Endothelial cell of umbilical vein (primary cell): ENCODE data around the gene CSMD2. TPM values are rescaled to one million over a fixed set of nuclear protein-coding genes. Genes with fewer than 3 reads are reported as not detected.

Experiments
- BruUV-seq: library from RNA; stranded (reverse); fragments of 400-500 nt; replicated peaks from 2 replicates; lab custom pipeline; 2021; lab: Mats Ljungman, UMichigan
- CTCF ChIA-PET: fragments of 300-600, 350-600 bp; sonication (Branson Sonifier 250); formaldehyde crosslinking; loops from one replicate; lab custom pipeline; 2021; ENCODE audit warnings: antibody characterized with exemption, inconsistent platforms; lab: Charles Lee
- POLR2A ChIA-PET: fragments of 300-600, 350-600 bp; sonication (Branson Sonifier 250); formaldehyde crosslinking; loops from one replicate; lab custom pipeline; 2021; ENCODE audit warnings: antibody characterized with exemption, inconsistent platforms; lab: Charles Lee
- DNase-seq: peaks from one replicate; pipeline ENCODE4 v3.0.0-alpha.2; 2011; ENCODE audit warnings: low read depth, low spot score
- FAIRE-seq: peaks from 2 replicates; lab custom pipeline; 2011; peaks lifted over from hg19 to GRCh38; lab: Jason Lieb, UNC
- H2AFZ ChIP-seq: 2 replicates; pipeline ENCODE4 v1.6.0; 2012; ENCODE audit warnings: low read depth, low read length, control low read depth, inconsistent platforms
- H3K27ac ChIP-seq: 2 replicates; pipeline ENCODE4 v1.5.1; 2011; ENCODE audit warnings: low read depth, mild to moderate bottlenecking, control low read depth, low read length, moderate library complexity; ENCODE audit not compliant: insufficient read depth
- H3K27me3 ChIP-seq, 2 experiments: 2 replicates each; pipeline versions ENCODE4 v1.6.0 to v1.6.1; 2011; ENCODE audit warnings: low read length in 2 of 2, mixed read lengths in 1 of 2; ENCODE audit not compliant: control insufficient read depth in 2 of 2, insufficient read depth in 2 of 2
- H3K36me3 ChIP-seq, 2 experiments: 2 replicates in 1 of 2; 3 replicates in 1 of 2; pipeline ENCODE4 v1.5.1; 2011; ENCODE audit warnings: low read length in 2 of 2, mild to moderate bottlenecking in 1 of 2, moderate library complexity in 1 of 2; ENCODE audit not compliant: control insufficient read depth in 2 of 2, insufficient read depth in 2 of 2; ENCODE audit errors: extremely low read depth in 1 of 2
- H3K4me1 ChIP-seq: 3 replicates; pipeline ENCODE4 v1.5.1; 2011; ENCODE audit warnings: mild to moderate bottlenecking, low read length; ENCODE audit not compliant: control insufficient read depth, insufficient read depth; ENCODE audit errors: extremely low read depth
- H3K4me2 ChIP-seq: 2 replicates; pipeline ENCODE4 v1.6.1; 2011; ENCODE audit warnings: low read length, control low read depth, mixed read lengths; ENCODE audit not compliant: insufficient read depth
- H3K4me3 ChIP-seq, 3 experiments: fragments of 200-600 bp in 1 of 3; sonication (generic), shearing (Covaris generic) in 1 of 3; replicated peaks in 1 of 3; 2 replicates each; pipeline ENCODE4 v1.5.1; 2011 to 2016; ENCODE audit warnings: control low read depth in 3 of 3, low read length in 3 of 3, mild to moderate bottlenecking in 2 of 3, inconsistent platforms in 1 of 3, low read depth in 1 of 3, moderate library complexity in 1 of 3; ENCODE audit not compliant: insufficient read depth in 1 of 3
- H3K79me2 ChIP-seq: 2 replicates; pipeline ENCODE4 v1.6.0; 2012; ENCODE audit warnings: low read length, inconsistent platforms; ENCODE audit not compliant: control insufficient read depth, insufficient read depth
- H3K9ac ChIP-seq: replicated peaks from 2 replicates; pipeline ENCODE3; 2011; ENCODE audit warnings: low read length, control low read depth; ENCODE audit not compliant: insufficient read depth; ENCODE audit errors: extremely low read depth
- H3K9me1 ChIP-seq: replicated peaks from 3 replicates; pipeline ENCODE4 v1.6.0; 2011; ENCODE audit warnings: mild to moderate bottlenecking, low read length; ENCODE audit not compliant: control insufficient read depth, insufficient read depth; ENCODE audit errors: extremely low read depth
- H3K9me3 ChIP-seq: replicated peaks from 2 replicates; pipeline ENCODE4 v1.5.1; 2012; ENCODE audit warnings: low read length, inconsistent platforms; ENCODE audit not compliant: control insufficient read depth, insufficient read depth
- H4K20me1 ChIP-seq: replicated peaks from 2 replicates; pipeline ENCODE3; 2011; ENCODE audit warnings: mild to moderate bottlenecking, low read length; ENCODE audit not compliant: control insufficient read depth, insufficient read depth; ENCODE audit errors: extremely low read depth
- CTCF ChIP-seq, 2 donors: IDR thresholded peaks; 1 replicate in 1 of 2; 2 replicates in 1 of 2; pipeline ENCODE4 v1.5.1; 2011; ENCODE audit warnings: low read length in 2 of 2, mild to moderate bottlenecking in 2 of 2, moderate library complexity in 2 of 2, control low read depth in 1 of 2, inconsistent platforms in 1 of 2, low read depth in 1 of 2; ENCODE audit not compliant: insufficient read depth in 1 of 2; ENCODE audit errors: extremely low read depth in 1 of 2
- EZH2 ChIP-seq: IDR thresholded peaks from 2 replicates; pipeline ENCODE4 v1.6.1; 2012; ENCODE audit warnings: borderline replicate concordance, low read depth, mild to moderate bottlenecking, moderate library complexity, low read length, inconsistent platforms; ENCODE audit not compliant: severe bottlenecking
- FOS ChIP-seq: IDR thresholded peaks from 2 replicates; pipeline ENCODE4 v1.6.1; 2011; ENCODE audit warnings: mild to moderate bottlenecking, low read length, moderate library complexity, borderline replicate concordance; ENCODE audit not compliant: insufficient read depth
- GATA2 ChIP-seq: IDR thresholded peaks from 2 replicates; pipeline ENCODE4 v1.7.0; 2011; ENCODE audit warnings: low read depth, mild to moderate bottlenecking, moderate library complexity, mixed read lengths, low read length; ENCODE audit not compliant: insufficient read length, insufficient read depth
- JUN ChIP-seq: IDR thresholded peaks from 2 replicates; pipeline ENCODE4 v1.6.1; 2011; ENCODE audit warnings: borderline replicate concordance, low read depth; ENCODE audit not compliant: insufficient read length, insufficient read depth
- MAX ChIP-seq: IDR thresholded peaks from 2 replicates; pipeline ENCODE4 v1.6.1; 2011; ENCODE audit not compliant: insufficient read depth, insufficient read length
- MYC ChIP-seq: IDR thresholded peaks from one replicate; pipeline ENCODE4 v1.6.1; 2011; ENCODE audit warnings: mild to moderate bottlenecking, low read depth, low read length
- POLR2A ChIP-seq: IDR thresholded peaks from 2 replicates; pipeline ENCODE4 v1.6.1; 2012; ENCODE audit warnings: low read depth, mild to moderate bottlenecking, control low read depth, low read length
- POLR2AphosphoS5 ChIP-seq: IDR thresholded peaks from 2 replicates; pipeline ENCODE4 v1.6.1; 2012; ENCODE audit warnings: low read depth, mild to moderate bottlenecking, control low read depth, low read length, moderate library complexity; ENCODE audit not compliant: insufficient read depth
- dilution Hi-C: fragments of 300-500 bp; cut with MboI; formaldehyde crosslinking; loops from one replicate; pipeline ENCODE4 v1.15.0; 2019; ENCODE audit warnings: low sequenced_read_pairs; ENCODE audit not compliant: extremely low pct_ligation_motif_present
- intact Hi-C: fragments of 100-400 bp; cut with micrococcal nuclease; formaldehyde crosslinking; loops from one replicate; pipeline ENCODE4 v1.10.0; 2022
- polyA plus RNA-seq, 4 experiments: library from polyadenylated mRNA; depleted of rRNA in 3 of 4; stranded (reverse) in 3 of 4; unstranded in 1 of 4; fragments of >200 nt; gene quantifications; 2 replicates each; pipeline versions ENCODE4 v1.2.1 to v1.2.3, GENCODE V29; 2011 to 2012; ENCODE audit warnings: missing spikeins in 1 of 4
- total RNA-seq: library from RNA; stranded (reverse); gene quantifications from 2 replicates; pipeline ENCODE4 v1.2.3, GENCODE V29; 2021

CSMD2 gene
- total and polyA plus RNA-seq, 2 donors (not counting 3 experiments of a cell fraction or from before 2014, with no cell fraction given), result under 0.01 TPM; not detected in 1

GRCh38 chr1:33815061-33815460, 350.0 kb downstream of the CSMD2 start:
- Histone ChIP-seq H3K9me3 (peaks cover 6% of the 10 kb centered on the region), H3K79me2 (no peaks in the 10 kb centered on the region), H3K9ac (no peak overlapping the region), H3K27ac (no peak overlapping the region), H3K9me1 (no peaks in the 10 kb centered on the region), H2AFZ (no peak overlapping the region), H3K36me3 (no peaks in the 10 kb centered on the region), H4K20me1 (no peaks in the 10 kb centered on the region), H3K4me3 (no peak overlapping the region), H3K4me1 (no peaks in the 10 kb centered on the region), H3K4me2 (no peak overlapping the region), H3K27me3 (no peaks in the 10 kb centered on the region)
- dilution Hi-C loops, result no loop called here
- FAIRE-seq (no peak), DNase-seq (no peak)
- ChIA-PET CTCF (no interaction called here), POLR2A (no interaction called here)
- no peak for TF ChIP-seq MYC
- no peak for TF ChIP-seq FOS
- no peak for TF ChIP-seq CTCF (IDR thresholded peaks at IDR 0.05; ENCODE audit: extremely low read depth in 1 of 2, insufficient read depth in 1 of 2, low read depth in 1 of 2, low read length in 2 of 2)
- no peak for TF ChIP-seq GATA2
- TF ChIP-seq EZH2, result no peak
- TF ChIP-seq POLR2A, result no peak
- no peak for TF ChIP-seq POLR2AphosphoS5
- TF ChIP-seq JUN, result no peak
- TF ChIP-seq MAX, result no peak
- intact Hi-C loops, result no loop called here
- BruUV-seq, result no TSS peak
